HG03139 (cell line): ENCODE results near the gene BTRC.
A peak's percentile ranks its signal among the peaks of the same experiment; 100 is the strongest.
"Not testable (repeated sequence)": the region's sequence is repeated elsewhere in the genome, so short reads cannot be mapped to it uniquely, and the experiment has no call there.

Experiments
- ATAC-seq: cut with Tn5 transposase; IDR thresholded peaks from one replicate; pipeline ENCODE4 v1.9.1; 2021; ENCODE audit not compliant: unreplicated experiment

The BTRC gene

GRCh38 chr10:101341438-101341837 lies 12.5 kb upstream of the BTRC start:
- ATAC-seq: no peak

- ATAC-seq: no peak
Observed at GRCh38 chr10:101346177-101346576, 7.8 kb upstream of the BTRC start.

- ATAC-seq: no peak
Observed at GRCh38 chr10:101351017-101351416, 2.9 kb upstream of the BTRC start.

GRCh38 chr10:101351477-101351876 lies 2.5 kb upstream of the BTRC start:
- no peak for ATAC-seq

GRCh38 chr10:101352857-101353256 lies 1.1 kb upstream of the BTRC start:
- not testable (repeated sequence) for ATAC-seq

- peak; percentile 25 for ATAC-seq
Observed at GRCh38 chr10:101354328-101355071, 535 bp downstream of the BTRC start.

GRCh38 chr10:101355072-101355706 lies 1.2 kb downstream of the BTRC start:
- no peak for ATAC-seq

GRCh38 chr10:101356132-101356531 lies 2.2 kb downstream of the BTRC start:
- no peak for ATAC-seq

- ATAC-seq: no peak
Observed at GRCh38 chr10:101357958-101358357, 4.0 kb downstream of the BTRC start.

GRCh38 chr10:101358706-101359300 lies 4.8 kb downstream of the BTRC start:
- ATAC-seq: no peak

GRCh38 chr10:101360090-101360489 lies 6.1 kb downstream of the BTRC start:
- not testable (repeated sequence) for ATAC-seq

- not testable (repeated sequence) for ATAC-seq
Observed at GRCh38 chr10:101360841-101361240, 6.9 kb downstream of the BTRC start.

GRCh38 chr10:101363850-101364400 lies 10.0 kb downstream of the BTRC start:
- no peak for ATAC-seq

GRCh38 chr10:101364721-101365120 lies 10.8 kb downstream of the BTRC start:
- no peak for ATAC-seq

- ATAC-seq: no peak
Observed at GRCh38 chr10:101367569-101368453, 13.8 kb downstream of the BTRC start.

- ATAC-seq: no peak
Observed at GRCh38 chr10:101373063-101373462, 19.1 kb downstream of the BTRC start.

GRCh38 chr10:101373993-101374392 lies 20.0 kb downstream of the BTRC start:
- ATAC-seq: not testable (repeated sequence)

- ATAC-seq: no peak
Observed at GRCh38 chr10:101375076-101375475, 21.1 kb downstream of the BTRC start.

GRCh38 chr10:101379663-101380352 lies 25.8 kb downstream of the BTRC start:
- ATAC-seq: no peak

GRCh38 chr10:101380353-101381017 lies 26.5 kb downstream of the BTRC start:
- ATAC-seq: no peak
